NCI-H774 (cell line): ENCODE data around the gene FIGN.

Experiments
- DNase-seq: peaks from one replicate; lab custom pipeline; 2025; lab: John Stamatoyannopoulos, UW

FIGN gene

GRCh38 chr2:163708265-163708664, 27.5 kb downstream of the FIGN start:
- DNase-seq, result no peak

DNA sequence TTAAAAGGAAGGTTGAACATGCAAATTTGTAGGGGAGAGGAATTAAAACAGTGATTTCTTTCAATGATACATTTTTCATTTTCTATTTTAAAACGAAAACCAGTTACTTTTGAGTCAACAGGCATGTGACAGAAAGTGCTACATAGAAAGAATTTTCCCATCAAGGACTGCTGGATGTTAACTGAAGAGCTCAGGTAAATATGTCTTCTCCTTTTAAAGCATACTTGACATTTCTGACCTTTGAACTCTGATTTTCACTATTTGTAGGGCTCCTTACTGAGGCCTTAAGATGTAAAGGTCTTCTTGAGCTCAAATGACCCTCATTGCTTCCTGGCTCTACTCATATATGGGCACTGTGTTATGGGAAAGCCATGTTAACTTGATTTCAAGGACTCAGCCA, 32.4 kb downstream of the FIGN start:
- DNase-seq, result no peak

DNA sequence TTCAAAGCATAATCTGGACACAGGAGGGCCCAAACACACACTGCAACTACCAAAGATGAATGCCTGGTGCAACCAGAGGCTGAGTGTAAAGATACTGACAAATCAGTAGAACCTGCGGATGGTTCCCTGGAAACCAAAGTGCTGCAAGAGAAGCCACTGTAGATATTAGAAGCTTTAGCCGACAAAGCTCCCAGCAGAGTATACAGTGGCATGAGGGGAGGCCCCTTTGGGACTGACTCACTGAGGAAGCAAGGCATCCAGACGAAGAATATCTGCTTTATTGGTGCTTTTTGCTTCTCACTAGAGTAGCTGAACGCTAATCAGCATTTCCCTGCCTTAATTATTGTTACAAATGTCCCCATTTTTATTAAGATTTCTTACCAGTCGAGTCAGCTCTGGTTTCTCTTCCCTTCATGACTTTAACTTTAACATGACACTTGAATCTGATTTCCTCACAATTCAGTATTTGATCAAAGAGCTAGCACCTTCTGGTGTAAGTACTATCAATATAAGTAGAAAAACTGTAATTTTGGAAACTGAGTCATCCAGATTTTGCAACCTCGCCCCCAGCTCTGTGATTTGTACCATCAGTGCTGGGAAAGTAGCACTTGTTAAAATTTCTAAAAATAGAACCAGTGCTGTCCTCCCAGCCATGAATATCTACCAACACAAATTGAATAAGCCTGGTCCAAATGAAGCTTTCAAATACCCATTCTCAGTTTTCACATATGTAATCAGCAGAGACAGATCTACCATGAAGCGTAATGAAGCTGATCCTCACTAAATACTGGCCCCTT, 34.2 kb downstream of the FIGN start:
- no peak for DNase-seq

DNA sequence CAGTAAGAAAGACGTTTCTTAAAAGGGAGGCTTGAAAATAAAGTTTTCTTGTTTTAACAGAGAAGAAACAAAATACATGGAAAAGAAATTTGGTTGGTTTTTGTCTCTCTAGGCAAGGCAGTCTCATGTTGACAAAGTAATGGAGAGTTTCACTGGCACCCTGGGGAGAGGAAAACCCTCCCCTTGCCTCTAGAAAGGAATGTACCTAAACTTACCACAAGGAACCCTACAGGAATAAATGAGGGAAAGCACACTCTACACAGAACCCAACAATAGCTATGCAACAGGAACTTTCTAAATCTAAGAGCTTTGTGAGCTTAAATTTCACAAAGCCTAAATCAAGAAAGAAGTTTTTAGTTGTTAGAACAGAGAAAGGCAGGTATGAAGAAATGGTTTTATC, 37.0 kb downstream of the FIGN start:
- no peak for DNase-seq

DNA sequence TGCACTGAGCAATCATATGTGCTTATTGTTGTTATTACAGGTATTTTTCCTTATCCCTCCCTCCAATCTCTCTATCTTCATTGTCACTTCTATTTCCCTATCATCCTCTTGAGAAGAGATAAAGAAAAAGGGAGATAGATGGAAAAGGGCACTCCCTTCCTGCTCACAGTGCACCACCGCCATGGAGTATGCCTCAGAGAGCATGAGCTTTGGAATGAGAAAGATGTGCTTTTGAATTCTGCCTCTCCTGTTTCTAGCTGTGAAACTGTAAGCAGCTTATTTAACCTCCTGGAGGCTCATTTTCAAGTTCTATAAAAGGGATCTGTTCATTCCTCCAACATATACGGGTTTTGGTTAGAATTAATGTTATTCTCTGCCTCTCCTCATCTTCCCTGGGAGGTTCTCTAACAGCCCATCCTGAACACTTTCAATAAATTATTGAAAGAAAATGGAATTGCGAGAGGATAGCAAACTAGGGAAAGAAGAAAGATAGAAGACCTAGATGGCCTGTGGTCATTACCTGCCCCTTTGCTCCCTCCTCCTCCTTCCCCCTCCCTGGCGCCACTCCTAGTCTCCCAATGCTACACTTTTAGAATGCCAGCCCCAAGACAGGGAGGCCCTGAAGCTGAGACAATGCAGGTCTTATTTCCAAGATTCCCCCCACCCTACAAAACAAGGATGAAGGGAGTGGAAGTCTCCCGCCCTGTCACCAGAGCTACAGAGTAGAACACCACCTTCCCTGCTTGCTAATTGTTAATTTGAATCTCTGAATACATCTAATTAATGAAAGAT, 37.8 kb downstream of the FIGN start:
- DNase-seq, result no peak

GRCh38 chr2:163697429-163697828, 38.4 kb downstream of the FIGN start:
- DNase-seq, result no peak

- DNase-seq, result no peak
These were observed 42.3 kb downstream of the FIGN start for GRCh38 chr2:163693484-163693883.

DNA sequence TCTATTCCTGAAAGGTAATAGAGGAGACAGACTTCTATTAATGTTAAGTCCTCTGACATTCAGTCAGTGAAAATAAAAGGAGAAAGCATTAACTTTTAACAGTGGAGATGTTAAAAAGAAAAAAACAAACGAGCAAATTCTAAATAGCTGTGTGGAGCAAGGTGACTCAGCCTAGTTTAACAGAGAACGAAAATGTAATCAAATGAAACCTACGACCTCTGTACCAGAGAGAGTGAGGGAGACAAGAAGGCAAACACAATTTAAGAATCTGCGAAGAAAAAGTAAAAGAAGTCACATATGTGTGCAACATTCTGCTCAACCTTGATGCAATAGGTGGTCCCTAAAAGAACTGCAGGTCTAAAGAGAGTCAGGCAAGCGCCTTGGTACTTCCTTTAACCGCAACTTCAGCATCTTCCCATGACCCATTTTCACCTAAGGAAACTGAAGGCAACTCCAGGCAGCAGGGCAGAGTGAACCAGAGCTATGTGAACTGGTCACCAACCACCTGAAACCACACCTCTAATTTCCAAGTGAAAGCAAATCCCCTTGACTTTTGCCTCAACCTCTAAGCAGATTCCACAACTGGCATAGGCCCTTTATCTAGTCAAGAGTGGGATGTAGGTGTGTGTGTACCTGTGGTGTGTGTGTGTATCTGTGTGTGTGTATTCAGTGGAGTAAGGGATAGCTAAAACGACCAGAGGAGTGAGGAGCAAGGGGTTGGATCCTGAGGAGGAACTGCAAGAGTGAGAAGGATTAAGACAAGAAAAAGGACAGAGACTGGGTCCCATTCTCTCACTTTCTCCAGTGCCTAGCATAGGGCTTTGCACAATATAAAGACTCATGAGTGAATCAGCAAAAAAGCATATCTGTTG, 43.0 kb downstream of the FIGN start:
- no peak for DNase-seq

- no peak for DNase-seq
These were observed 43.7 kb downstream of the FIGN start for GRCh38 chr2:163692081-163692480.

DNA sequence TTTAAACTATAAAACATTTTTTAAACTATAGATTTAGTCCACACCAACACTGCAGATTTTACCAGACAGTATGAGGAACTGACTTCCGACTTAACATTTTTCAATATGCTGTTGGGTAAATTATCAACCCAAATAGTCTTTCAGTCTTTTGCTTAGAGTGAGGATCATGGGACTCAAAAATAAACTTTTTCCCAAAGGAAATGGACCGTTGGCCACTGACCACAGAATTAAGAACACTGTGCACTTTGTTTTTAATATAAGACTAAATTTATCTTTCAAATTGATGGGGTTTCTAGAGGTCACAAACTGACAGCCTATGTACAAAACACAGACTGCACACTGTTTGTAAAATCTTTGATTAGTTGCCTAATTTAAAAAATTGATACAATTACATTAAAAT, 44.9 kb downstream of the FIGN start:
- no peak for DNase-seq

DNA sequence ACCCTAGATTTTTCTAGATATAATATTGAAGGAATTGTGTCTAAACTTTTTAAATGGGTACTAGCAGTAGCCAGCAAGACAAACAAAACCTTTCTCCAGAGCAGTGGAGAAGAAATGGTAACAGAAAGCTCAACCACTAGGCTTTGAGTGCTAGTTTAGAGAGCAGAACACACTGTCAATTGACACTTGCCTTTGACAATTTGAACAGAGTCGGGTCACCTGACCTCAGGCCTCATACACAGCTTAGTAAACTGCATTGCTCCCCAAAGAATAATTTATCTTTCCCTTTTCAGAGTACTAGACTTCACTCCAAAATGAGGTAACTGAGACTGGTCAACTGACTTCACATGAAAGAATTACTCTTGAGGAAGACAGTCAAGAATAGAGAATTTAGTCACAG, 48.6 kb downstream of the FIGN start:
- DNase-seq, result no peak

DNA sequence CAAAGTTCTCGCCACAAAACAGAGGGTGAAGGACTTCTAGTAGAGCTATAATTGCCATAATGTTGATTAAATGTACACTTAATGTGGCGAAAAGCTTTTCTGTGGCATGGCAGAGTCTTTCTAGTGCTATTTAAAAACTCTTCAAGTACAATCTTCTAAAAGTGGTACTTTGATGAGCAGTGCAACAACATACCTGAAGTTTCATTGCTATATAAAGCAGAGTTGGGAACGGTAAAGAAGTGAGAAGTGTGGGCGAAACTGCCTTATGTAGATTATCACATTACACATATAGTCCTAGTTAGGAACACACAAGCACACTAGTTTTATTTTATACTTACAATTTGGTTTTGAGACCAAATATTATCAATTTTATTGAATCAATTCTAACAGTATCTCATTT, 49.5 kb downstream of the FIGN start:
- DNase-seq, result no peak

DNA sequence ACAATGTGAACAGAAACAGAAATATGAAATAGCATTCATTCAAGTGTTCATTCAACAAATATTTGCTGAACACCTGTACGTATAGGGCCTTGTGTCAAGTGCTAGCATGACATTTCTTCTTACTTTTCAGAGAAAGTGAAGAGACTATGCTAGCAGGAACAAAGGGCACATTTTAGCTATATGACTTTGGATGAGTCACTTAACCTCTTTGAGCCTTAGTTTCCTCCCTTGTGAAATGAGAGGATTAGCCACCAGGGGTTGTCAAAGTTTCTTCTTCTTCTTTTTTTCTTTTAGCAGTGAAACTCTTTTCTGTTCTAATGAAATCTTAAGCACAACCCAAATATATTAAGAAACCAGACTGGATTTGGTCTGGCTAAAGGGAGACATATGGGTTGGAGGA, 53.1 kb downstream of the FIGN start:
- no peak for DNase-seq

DNA sequence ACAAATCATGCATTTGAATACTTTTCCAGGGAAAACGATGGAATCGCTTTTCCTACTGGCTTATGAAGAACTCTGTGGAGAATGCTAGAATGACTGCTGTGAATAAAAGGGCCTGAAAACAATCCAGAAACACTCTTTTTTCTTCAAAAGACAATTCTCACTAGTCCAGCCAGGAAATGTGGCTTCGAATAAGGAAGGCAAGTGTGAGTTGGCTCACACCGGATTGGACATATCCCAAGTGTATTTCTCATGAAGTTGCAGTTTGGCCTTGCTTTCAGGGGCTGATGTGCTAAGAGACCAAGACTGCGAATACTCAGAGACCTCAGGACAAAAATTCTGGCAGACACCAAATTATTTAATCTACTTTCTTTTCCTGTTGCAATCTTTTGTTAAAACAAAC, 54.1 kb downstream of the FIGN start:
- DNase-seq, result no peak

- DNase-seq, result no peak
These were observed 60.4 kb downstream of the FIGN start for GRCh38 chr2:163675388-163675787.

DNA sequence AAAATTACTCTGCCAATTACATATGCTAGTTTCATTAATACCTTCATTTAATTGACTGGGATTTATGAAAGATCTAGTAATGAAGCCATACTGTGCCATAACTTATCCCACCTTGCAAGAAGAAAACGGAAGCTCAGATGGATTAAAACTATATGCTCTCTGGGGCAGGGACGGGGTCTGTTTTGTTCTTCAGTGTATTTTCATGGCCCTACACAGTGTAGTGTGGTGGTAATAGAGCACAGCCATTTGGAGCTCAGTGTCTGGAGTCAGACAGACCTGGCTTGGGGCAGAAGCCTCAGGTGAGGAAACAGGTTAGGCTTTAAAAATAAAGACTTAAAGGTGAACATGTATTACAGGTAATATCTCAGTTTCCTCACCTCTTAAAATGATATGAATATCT, 62.3 kb downstream of the FIGN start:
- DNase-seq, result no peak

DNA sequence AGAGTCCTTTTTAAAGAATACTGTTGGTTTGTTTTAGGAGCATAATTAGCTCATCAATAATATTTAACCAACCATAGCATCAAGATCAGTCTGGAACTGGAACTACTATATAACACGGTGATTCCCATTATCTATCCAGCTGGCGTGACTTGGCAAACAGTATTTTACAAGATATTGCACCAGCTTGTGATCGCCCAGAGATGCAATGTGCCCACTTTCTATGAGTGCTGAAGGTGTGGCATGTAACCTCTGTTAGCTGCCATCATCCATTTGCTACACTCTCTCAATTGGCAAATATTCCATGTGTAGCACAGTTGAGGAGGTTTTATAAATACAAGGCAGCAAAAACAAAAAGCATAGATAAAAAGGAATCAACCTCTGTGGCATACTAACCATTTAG, 64.9 kb downstream of the FIGN start:
- DNase-seq, result peak; percentile 36

- no peak for DNase-seq
These were observed 66.3 kb downstream of the FIGN start for GRCh38 chr2:163669506-163669905.

DNA sequence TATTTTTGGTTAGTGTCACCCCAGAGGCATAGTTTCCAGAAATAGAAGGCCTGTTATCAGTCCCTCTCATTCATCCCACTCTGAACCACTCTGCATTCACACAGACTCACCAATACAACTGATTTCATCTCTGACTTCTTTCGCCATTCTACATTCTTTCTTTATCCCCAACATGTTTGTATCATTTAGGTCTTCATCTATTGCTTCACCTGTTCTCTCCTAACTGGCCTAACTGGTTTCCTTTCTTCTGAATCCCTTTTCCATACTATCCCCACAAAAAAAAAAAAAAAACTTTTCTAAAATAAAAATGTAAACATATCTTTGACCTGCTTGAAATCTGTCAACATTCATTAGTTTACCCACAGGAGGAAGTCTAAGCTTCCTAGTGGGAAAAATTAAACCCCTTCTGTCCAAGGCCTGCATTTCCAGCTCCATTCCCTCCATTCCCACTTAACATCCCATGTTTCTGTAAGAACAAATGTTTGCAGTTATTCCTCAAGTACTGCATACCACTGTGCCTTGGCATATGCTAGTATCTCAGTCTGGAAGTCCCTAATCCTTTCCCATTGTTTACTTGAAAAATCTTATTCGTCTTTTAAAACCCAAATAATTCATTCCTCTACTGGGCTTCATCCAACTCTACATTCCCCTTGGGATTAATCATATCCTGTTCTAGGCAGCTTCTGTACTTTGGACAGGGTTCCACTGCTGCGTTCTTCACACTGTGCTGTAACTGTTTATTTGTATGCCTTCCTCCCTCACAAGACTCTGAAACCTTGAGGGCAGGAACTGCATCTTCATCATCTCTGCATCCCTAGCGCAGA, 68.5 kb downstream of the FIGN start:
- no peak for DNase-seq

GRCh38 chr2:163665817-163666216, 70.0 kb downstream of the FIGN start:
- DNase-seq, result no peak

DNA sequence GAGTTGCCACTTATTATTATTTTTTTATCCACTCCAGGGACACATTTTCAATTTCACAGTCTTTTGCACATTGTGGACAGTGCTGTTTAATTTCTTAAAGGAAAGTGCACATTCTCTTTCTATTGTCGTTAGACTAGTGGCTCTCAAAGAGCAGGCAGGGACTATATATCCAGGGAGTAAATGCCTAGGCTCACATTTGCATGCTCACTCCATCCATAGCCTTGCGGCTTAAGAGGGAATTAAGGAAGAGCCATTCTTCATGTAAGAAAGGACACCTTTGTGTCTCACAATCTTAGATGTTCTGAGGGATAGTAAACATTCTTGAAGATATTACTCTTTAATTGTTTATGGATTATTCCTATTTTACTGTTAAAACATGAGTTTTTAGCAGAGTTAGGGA, 70.8 kb downstream of the FIGN start:
- DNase-seq, result no peak

GRCh38 chr2:163664610-163665009, 71.2 kb downstream of the FIGN start:
- no peak for DNase-seq
